K562 (cell line): ENCODE measurements around the gene CALML6. TPM values are rescaled to one million over a fixed set of nuclear protein-coding genes. Genes with fewer than 3 reads are reported as not detected.

Source experiments
- BCOR ChIP-seq: fragments of 450-650 bp; IDR thresholded peaks from 2 replicates; pipeline ENCODE4 v1.6.1; 2016
- CTBP1 ChIP-seq: fragments of 450-650 bp; IDR thresholded peaks from 2 replicates; pipeline ENCODE4 v1.6.1; 2016; ENCODE audit warnings: borderline replicate concordance
- GTF2F1 ChIP-seq: IDR thresholded peaks from 2 replicates; pipeline ENCODE4 v1.6.1; 2011; ENCODE audit warnings: low read depth, low read length, improper control_type of control experiment
- HMGN3 ChIP-seq: IDR thresholded peaks from 2 replicates; pipeline ENCODE4 v1.6.1; 2011; ENCODE audit warnings: borderline replicate concordance, low read depth, mild to moderate bottlenecking, mixed read lengths, low read length; ENCODE audit not compliant: insufficient read length; ENCODE audit errors: extremely low read depth
- PPARD ChIP-seq: fragments of 250-450 bp; sonication (Bioruptor Pico); IDR thresholded peaks from 2 replicates; pipeline ENCODE4 v1.8.0; 2022; ENCODE audit warnings: inconsistent platforms, mild to moderate bottlenecking, moderate library complexity
- PYGO2 ChIP-seq: fragments of 450-650 bp; IDR thresholded peaks from 2 replicates; pipeline ENCODE4 v1.6.1; 2016; ENCODE audit warnings: mild to moderate bottlenecking, missing genetic modification characterization, moderate library complexity, missing compliant biosample characterization
- SMARCE1 ChIP-seq: fragments of 450-650 bp; IDR thresholded peaks from 2 replicates; pipeline ENCODE4 v1.7.1; 2016; ENCODE audit warnings: mild to moderate bottlenecking
- ZKSCAN3 ChIP-seq: fragments of 250-450 bp; sonication (Bioruptor Pico); IDR thresholded peaks from 2 replicates; pipeline ENCODE4 v1.4.0; 2020
- polyA plus RNA-seq, 8 experiments: library from polyadenylated mRNA; depleted of rRNA in 4 of 8; stranded (reverse) in 5 of 8; unstranded in 3 of 8; fragments of >200 nt; fragmentation: Nextera tagmentation in 2 of 8; fragmentation: Illumina TruSeq in 1 of 8; extraction: Ambion mirVana in 2 of 8; extraction: Trizol in 1 of 8; gene quantifications; 2 replicates each; pipeline versions ENCODE4 v1.2.1 to v1.2.3, GENCODE V29; 2011 to 2014; ENCODE audit warnings: inconsistent platforms in 1 of 8, missing spikeins in 1 of 8
- total RNA-seq, 7 experiments: library from RNA; depleted of rRNA in 6 of 7; stranded (reverse); fragments of >200 nt in 6 of 7; fragmentation: Illumina TruSeq in 2 of 7; extraction: Trizol in 2 of 7; gene quantifications; 2 replicates each; pipeline versions ENCODE4 v1.2.1 to v1.2.3, GENCODE V29; 2011 to 2021; ENCODE audit warnings: low replicate concordance in 1 of 7
- TF ChIP-seq, protein P1 (sequence below): sonication (generic); formaldehyde crosslinking; IDR thresholded peaks from 2 replicates; pipeline ENCODE4 v1.5.0; 2020; ENCODE audit warnings: missing genetic modification reagents
- TF ChIP-seq, protein P2 (sequence below), 2 experiments: fragments of 450-650 bp in 1 of 2; sonication (generic) in 1 of 2; formaldehyde crosslinking in 1 of 2; IDR thresholded peaks in 1 of 2; conservative IDR thresholded peaks in 1 of 2; 2 replicates each; pipeline versions ENCODE4 v1.6.1 to v1.8.1; 2016 to 2023; ENCODE audit warnings: mild to moderate bottlenecking in 2 of 2, moderate library complexity in 2 of 2, inconsistent platforms in 1 of 2, missing genetic modification reagents in 1 of 2
- TF ChIP-seq, protein P3 (sequence below), 3 experiments: fragments of 200-800 bp in 1 of 3; fragments of 250-450 bp in 1 of 3; fragments of 450-650 bp in 1 of 3; sonication (Bioruptor Pico) in 1 of 3; sonication (Bioruptor generic) in 1 of 3; formaldehyde crosslinking in 1 of 3; IDR thresholded peaks; 2 replicates each; pipeline versions ENCODE4 v1.6.1 to v1.8.0; 2016 to 2022; ENCODE audit warnings: mild to moderate bottlenecking in 2 of 3, missing genetic modification characterization in 2 of 3, missing compliant biosample characterization in 1 of 3, moderate library complexity in 1 of 3
- TF ChIP-seq, protein P4 (sequence below): sonication (generic); formaldehyde crosslinking; IDR thresholded peaks from 2 replicates; pipeline ENCODE4 v1.4.0; 2020; ENCODE audit warnings: mild to moderate bottlenecking, missing genetic modification reagents
- TF ChIP-seq, protein P5 (sequence below): fragments of 250-450 bp; sonication (Bioruptor Pico); IDR thresholded peaks from 2 replicates; pipeline ENCODE4 v1.5.0; 2021
- TF ChIP-seq, protein P6 (sequence below), 2 experiments: fragments of 450-650 bp; conservative IDR thresholded peaks; 2 replicates each; pipeline ENCODE4 v1.6.1; 2017; ENCODE audit warnings: mild to moderate bottlenecking in 2 of 2, moderate library complexity in 2 of 2

Gene CALML6
- total and polyA plus RNA-seq, 9 of the 15 experiments (the other 6 are each of a cell fraction or from before 2014, with no cell fraction given): 0.14 TPM; not detected in 8

DNA sequence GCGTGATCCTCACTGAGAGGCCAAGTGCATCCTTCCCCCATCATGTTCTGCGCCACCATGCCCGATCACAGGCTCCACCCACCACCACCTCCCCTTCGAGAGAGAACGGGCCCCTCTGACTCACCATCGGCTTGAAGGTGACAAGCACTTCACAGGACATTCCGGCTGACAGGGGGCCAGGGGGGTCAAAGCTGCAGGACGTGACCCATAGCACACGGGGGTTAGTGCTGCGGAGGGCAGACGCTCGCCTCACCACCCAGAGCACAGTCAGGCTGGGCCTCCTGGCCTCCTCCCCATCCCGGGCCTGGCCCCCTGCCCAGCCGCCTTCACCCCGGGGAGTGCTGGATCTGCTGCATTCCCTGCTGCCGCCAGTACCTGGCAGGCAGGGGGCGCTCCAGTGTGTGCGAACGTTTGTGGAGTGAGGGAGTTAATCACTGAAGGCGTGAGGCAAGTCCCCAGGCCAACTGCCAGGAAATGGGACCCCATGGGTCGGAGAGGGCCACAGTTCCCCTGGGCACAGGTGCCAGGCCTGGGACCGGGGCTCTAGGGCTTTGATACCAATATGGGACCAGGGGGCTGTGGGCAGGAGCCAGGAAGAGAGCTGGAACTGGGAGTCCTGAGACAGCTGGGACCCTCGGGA is 44.9 kb downstream of the CALML6 start (continued):
- TF ChIP-seq, protein P1, sequence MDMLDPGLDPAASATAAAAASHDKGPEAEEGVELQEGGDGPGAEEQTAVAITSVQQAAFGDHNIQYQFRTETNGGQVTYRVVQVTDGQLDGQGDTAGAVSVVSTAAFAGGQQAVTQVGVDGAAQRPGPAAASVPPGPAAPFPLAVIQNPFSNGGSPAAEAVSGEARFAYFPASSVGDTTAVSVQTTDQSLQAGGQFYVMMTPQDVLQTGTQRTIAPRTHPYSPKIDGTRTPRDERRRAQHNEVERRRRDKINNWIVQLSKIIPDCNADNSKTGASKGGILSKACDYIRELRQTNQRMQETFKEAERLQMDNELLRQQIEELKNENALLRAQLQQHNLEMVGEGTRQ (CRISPR knock-in tag): no peak
- TF ChIP-seq CTBP1 (peak; percentile 55), GTF2F1 (no peak), ZKSCAN3 (CRISPR knock-in tag) (no peak), PYGO2 (tag) (no peak), SMARCE1 (peak; percentile 42; the same call in 1 of the 2 replicates), HMGN3 (no peak), BCOR (peak; percentile 30; the same call in 1 of the 2 replicates), PPARD (CRISPR knock-in tag) (no peak)
- TF ChIP-seq, protein P2, sequence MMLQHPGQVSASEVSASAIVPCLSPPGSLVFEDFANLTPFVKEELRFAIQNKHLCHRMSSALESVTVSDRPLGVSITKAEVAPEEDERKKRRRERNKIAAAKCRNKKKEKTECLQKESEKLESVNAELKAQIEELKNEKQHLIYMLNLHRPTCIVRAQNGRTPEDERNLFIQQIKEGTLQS (IDR thresholded peaks at IDR 0.05): peak; percentile 88
- TF ChIP-seq, protein P2 (CRISPR knock-in tag; conservative IDR thresholded peaks at IDR 0.05): no peak
- TF ChIP-seq, protein P3, sequence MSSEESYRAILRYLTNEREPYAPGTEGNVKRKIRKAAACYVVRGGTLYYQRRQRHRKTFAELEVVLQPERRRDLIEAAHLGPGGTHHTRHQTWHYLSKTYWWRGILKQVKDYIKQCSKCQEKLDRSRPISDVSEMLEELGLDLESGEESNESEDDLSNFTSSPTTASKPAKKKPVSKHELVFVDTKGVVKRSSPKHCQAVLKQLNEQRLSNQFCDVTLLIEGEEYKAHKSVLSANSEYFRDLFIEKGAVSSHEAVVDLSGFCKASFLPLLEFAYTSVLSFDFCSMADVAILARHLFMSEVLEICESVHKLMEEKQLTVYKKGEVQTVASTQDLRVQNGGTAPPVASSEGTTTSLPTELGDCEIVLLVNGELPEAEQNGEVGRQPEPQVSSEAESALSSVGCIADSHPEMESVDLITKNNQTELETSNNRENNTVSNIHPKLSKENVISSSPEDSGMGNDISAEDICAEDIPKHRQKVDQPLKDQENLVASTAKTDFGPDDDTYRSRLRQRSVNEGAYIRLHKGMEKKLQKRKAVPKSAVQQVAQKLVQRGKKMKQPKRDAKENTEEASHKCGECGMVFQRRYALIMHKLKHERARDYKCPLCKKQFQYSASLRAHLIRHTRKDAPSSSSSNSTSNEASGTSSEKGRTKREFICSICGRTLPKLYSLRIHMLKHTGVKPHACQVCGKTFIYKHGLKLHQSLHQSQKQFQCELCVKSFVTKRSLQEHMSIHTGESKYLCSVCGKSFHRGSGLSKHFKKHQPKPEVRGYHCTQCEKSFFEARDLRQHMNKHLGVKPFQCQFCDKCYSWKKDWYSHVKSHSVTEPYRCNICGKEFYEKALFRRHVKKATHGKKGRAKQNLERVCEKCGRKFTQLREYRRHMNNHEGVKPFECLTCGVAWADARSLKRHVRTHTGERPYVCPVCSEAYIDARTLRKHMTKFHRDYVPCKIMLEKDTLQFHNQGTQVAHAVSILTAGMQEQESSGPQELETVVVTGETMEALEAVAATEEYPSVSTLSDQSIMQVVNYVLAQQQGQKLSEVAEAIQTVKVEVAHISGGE (CRISPR knock-in tag; IDR thresholded peaks at IDR 0.05): no peak
- TF ChIP-seq, protein P4, sequence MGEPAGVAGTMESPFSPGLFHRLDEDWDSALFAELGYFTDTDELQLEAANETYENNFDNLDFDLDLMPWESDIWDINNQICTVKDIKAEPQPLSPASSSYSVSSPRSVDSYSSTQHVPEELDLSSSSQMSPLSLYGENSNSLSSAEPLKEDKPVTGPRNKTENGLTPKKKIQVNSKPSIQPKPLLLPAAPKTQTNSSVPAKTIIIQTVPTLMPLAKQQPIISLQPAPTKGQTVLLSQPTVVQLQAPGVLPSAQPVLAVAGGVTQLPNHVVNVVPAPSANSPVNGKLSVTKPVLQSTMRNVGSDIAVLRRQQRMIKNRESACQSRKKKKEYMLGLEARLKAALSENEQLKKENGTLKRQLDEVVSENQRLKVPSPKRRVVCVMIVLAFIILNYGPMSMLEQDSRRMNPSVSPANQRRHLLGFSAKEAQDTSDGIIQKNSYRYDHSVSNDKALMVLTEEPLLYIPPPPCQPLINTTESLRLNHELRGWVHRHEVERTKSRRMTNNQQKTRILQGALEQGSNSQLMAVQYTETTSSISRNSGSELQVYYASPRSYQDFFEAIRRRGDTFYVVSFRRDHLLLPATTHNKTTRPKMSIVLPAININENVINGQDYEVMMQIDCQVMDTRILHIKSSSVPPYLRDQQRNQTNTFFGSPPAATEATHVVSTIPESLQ (CRISPR knock-in tag): no peak
- TF ChIP-seq, protein P5, sequence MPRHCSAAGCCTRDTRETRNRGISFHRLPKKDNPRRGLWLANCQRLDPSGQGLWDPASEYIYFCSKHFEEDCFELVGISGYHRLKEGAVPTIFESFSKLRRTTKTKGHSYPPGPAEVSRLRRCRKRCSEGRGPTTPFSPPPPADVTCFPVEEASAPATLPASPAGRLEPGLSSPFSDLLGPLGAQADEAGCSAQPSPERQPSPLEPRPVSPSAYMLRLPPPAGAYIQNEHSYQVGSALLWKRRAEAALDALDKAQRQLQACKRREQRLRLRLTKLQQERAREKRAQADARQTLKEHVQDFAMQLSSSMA (CRISPR knock-in tag): 0 out of 2 replicates have a peak, but pooled peaks have one; percentile 36
- TF ChIP-seq, protein P6, sequence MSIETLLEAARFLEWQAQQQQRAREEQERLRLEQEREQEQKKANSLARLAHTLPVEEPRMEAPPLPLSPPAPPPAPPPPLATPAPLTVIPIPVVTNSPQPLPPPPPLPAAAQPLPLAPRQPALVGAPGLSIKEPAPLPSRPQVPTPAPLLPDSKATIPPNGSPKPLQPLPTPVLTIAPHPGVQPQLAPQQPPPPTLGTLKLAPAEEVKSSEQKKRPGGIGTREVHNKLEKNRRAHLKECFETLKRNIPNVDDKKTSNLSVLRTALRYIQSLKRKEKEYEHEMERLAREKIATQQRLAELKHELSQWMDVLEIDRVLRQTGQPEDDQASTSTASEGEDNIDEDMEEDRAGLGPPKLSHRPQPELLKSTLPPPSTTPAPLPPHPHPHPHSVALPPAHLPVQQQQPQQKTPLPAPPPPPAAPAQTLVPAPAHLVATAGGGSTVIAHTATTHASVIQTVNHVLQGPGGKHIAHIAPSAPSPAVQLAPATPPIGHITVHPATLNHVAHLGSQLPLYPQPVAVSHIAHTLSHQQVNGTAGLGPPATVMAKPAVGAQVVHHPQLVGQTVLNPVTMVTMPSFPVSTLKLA (conservative IDR thresholded peaks at IDR 0.05): no peak
